IPS-15b (cell line): ENCODE measurements around the gene LARP1.

Source experiments
- H3K27me3 ChIP-seq: one replicate; pipeline ENCODE4 v1.6.1; 2013; ENCODE audit warnings: low read length; ENCODE audit not compliant: control insufficient read depth, insufficient read depth
- H3K36me3 ChIP-seq: one replicate; pipeline ENCODE4 v1.6.1; 2013; ENCODE audit warnings: low read length; ENCODE audit not compliant: control insufficient read depth, insufficient read depth
- H3K4me1 ChIP-seq: one replicate; pipeline ENCODE4 v1.6.1; 2013; ENCODE audit warnings: mild to moderate bottlenecking, low read length; ENCODE audit not compliant: control insufficient read depth, insufficient read depth
- H3K4me3 ChIP-seq: one replicate; pipeline ENCODE4 v1.5.1; 2013; ENCODE audit warnings: low read depth, low read length
- H3K9ac ChIP-seq: one replicate; pipeline ENCODE4 v1.6.1; 2013; ENCODE audit warnings: low read depth, mild to moderate bottlenecking, low read length
- H3K9me3 ChIP-seq: one replicate; pipeline ENCODE4 v1.6.1; 2013; ENCODE audit warnings: mild to moderate bottlenecking, low read length; ENCODE audit not compliant: control insufficient read depth, insufficient read depth

LARP1 gene

GRCh38 chr5:154766558-154767281 lies 11.5 kb downstream of the LARP1 start:
- Histone ChIP-seq H3K9me3 (no peaks in the 10 kb centered on the region), H3K36me3 (no peaks in the 10 kb centered on the region), H3K27me3 (no peaks in the 10 kb centered on the region), H3K9ac (no peak overlapping the region), H3K4me3 (no peak overlapping the region), H3K4me1 (peaks cover 60% of the 10 kb centered on the region)

GRCh38 chr5:154767576-154767975 lies 12.4 kb downstream of the LARP1 start:
- H3K4me1 ChIP-seq: peaks cover 61% of the 10 kb centered on the region
- no peaks in the 10 kb centered on the region for H3K36me3 ChIP-seq
- H3K4me3 ChIP-seq: no peak overlapping the region
- H3K27me3 ChIP-seq: no peaks in the 10 kb centered on the region
- H3K9ac ChIP-seq: no peak overlapping the region
- no peaks in the 10 kb centered on the region for H3K9me3 ChIP-seq

GRCh38 chr5:154768207-154768606 lies 13.0 kb downstream of the LARP1 start:
- Histone ChIP-seq H3K4me3 (no peak overlapping the region), H3K36me3 (no peaks in the 10 kb centered on the region), H3K4me1 (peaks cover 61% of the 10 kb centered on the region), H3K27me3 (no peaks in the 10 kb centered on the region), H3K9ac (no peak overlapping the region), H3K9me3 (no peaks in the 10 kb centered on the region)

GRCh38 chr5:154770111-154770510 lies 14.9 kb downstream of the LARP1 start:
- peaks cover 75% of the 10 kb centered on the region for H3K4me1 ChIP-seq
- no peak overlapping the region for H3K4me3 ChIP-seq
- H3K36me3 ChIP-seq: no peaks in the 10 kb centered on the region
- H3K27me3 ChIP-seq: no peaks in the 10 kb centered on the region
- peak overlapping the region; percentile 4 for H3K9ac ChIP-seq
- H3K9me3 ChIP-seq: no peaks in the 10 kb centered on the region

- Histone ChIP-seq H3K4me1 (peaks cover 75% of the 10 kb centered on the region), H3K27me3 (no peaks in the 10 kb centered on the region), H3K4me3 (peak overlapping the region; percentile 1), H3K9me3 (no peaks in the 10 kb centered on the region), H3K9ac (no peak overlapping the region), H3K36me3 (no peaks in the 10 kb centered on the region)
Observed at GRCh38 chr5:154771383-154771901, 16.3 kb downstream of the LARP1 start.

GRCh38 chr5:154773326-154773725 lies 18.1 kb downstream of the LARP1 start:
- peak overlapping the region; percentile 58 for H3K9ac ChIP-seq
- no peaks in the 10 kb centered on the region for H3K9me3 ChIP-seq
- peaks cover 58% of the 10 kb centered on the region for H3K4me1 ChIP-seq
- no peak overlapping the region for H3K4me3 ChIP-seq
- no peaks in the 10 kb centered on the region for H3K27me3 ChIP-seq
- H3K36me3 ChIP-seq: no peaks in the 10 kb centered on the region

GRCh38 chr5:154776167-154776566 lies 21.0 kb downstream of the LARP1 start:
- no peak overlapping the region for H3K4me3 ChIP-seq
- no peak overlapping the region for H3K9ac ChIP-seq
- H3K36me3 ChIP-seq: no peaks in the 10 kb centered on the region
- peaks cover 42% of the 10 kb centered on the region for H3K4me1 ChIP-seq
- H3K27me3 ChIP-seq: no peaks in the 10 kb centered on the region
- no peaks in the 10 kb centered on the region for H3K9me3 ChIP-seq

GRCh38 chr5:154778534-154778933 lies 23.4 kb downstream of the LARP1 start:
- Histone ChIP-seq H3K27me3 (no peaks in the 10 kb centered on the region), H3K36me3 (no peaks in the 10 kb centered on the region), H3K4me3 (no peak overlapping the region), H3K9ac (no peak overlapping the region), H3K9me3 (no peaks in the 10 kb centered on the region), H3K4me1 (peaks cover 45% of the 10 kb centered on the region)

- H3K4me1 ChIP-seq: peaks cover 47% of the 10 kb centered on the region
- H3K9me3 ChIP-seq: no peaks in the 10 kb centered on the region
- no peaks in the 10 kb centered on the region for H3K27me3 ChIP-seq
- no peak overlapping the region for H3K4me3 ChIP-seq
- no peak overlapping the region for H3K9ac ChIP-seq
- no peaks in the 10 kb centered on the region for H3K36me3 ChIP-seq
Observed at GRCh38 chr5:154779105-154779504, 23.9 kb downstream of the LARP1 start.

- Histone ChIP-seq H3K4me1 (peaks cover 43% of the 10 kb centered on the region), H3K4me3 (no peak overlapping the region), H3K27me3 (no peaks in the 10 kb centered on the region), H3K36me3 (no peaks in the 10 kb centered on the region), H3K9me3 (no peaks in the 10 kb centered on the region), H3K9ac (no peak overlapping the region)
Observed at GRCh38 chr5:154780128-154780527, 25.0 kb downstream of the LARP1 start.

GRCh38 chr5:154782326-154782725 lies 27.1 kb downstream of the LARP1 start:
- no peaks in the 10 kb centered on the region for H3K27me3 ChIP-seq
- H3K9me3 ChIP-seq: no peaks in the 10 kb centered on the region
- no peak overlapping the region for H3K4me3 ChIP-seq
- no peaks in the 10 kb centered on the region for H3K36me3 ChIP-seq
- peaks cover 42% of the 10 kb centered on the region for H3K4me1 ChIP-seq
- H3K9ac ChIP-seq: no peak overlapping the region

GRCh38 chr5:154782812-154783592 lies 27.8 kb downstream of the LARP1 start:
- Histone ChIP-seq H3K36me3 (no peaks in the 10 kb centered on the region), H3K4me1 (peaks cover 48% of the 10 kb centered on the region), H3K27me3 (no peaks in the 10 kb centered on the region), H3K9ac (peak overlapping the region; percentile 49), H3K4me3 (no peak overlapping the region), H3K9me3 (no peaks in the 10 kb centered on the region)
